Endothelial cell of hepatic sinusoid (primary cell): ENCODE data around the gene BACE1-AS.

Source experiments
- in situ Hi-C: cut with HindIII; loops from 2 replicates; pipeline ENCODE4 v1.10.0; 2017; ENCODE audit warnings: low sequenced_read_pairs

Gene BACE1-AS

DNA sequence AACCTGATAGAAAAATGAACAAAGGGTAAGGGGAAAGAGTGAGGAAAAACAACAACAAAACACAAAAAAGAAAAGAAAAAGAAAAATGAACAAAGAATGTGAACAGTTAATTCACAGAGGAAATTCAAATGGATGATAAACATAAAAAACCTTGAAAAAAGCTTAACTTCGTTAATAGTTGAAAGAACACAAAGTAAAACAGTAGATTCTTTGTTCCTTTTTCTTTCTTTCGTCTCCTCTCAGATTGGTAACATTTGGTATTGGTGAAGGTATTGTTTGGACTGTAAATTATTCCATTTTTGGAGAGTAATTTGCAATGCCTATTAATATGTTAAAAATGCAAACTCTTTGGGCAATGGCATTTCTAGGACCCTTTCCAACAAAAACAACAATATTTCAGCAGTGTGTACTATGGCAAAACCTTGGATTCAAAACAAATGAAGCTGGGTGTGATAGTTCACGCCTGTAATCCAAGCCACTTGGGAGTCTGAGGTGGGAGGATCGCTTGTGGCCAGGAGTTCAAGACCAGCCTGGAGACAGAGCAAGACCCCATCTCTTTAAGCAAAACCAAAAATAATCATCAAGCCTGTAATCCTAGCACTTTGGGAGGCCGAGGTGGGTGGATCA, 28.2 kb downstream of the BACE1-AS start:
- in situ Hi-C loops, result no loop called here

DNA sequence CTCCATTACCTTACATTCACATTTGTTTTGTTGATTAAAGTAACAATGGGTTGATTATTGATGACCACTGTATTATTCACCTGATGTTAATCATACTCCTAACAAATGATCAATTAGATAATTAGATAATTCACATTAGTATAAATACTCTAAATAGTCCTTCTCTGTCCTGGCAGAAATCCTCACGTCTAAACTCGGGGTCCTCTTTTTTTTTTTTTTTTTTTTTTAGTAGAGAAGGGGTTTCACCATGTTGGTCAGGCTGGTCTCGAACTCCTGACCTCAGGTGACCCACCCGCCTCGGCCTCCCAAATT, 36.1 kb downstream of the BACE1-AS start:
- in situ Hi-C loops, result loop anchor here (5.0 kb wide), 1 partner anchor 85 kb away; no protein-coding TSS in a partner anchor

DNA sequence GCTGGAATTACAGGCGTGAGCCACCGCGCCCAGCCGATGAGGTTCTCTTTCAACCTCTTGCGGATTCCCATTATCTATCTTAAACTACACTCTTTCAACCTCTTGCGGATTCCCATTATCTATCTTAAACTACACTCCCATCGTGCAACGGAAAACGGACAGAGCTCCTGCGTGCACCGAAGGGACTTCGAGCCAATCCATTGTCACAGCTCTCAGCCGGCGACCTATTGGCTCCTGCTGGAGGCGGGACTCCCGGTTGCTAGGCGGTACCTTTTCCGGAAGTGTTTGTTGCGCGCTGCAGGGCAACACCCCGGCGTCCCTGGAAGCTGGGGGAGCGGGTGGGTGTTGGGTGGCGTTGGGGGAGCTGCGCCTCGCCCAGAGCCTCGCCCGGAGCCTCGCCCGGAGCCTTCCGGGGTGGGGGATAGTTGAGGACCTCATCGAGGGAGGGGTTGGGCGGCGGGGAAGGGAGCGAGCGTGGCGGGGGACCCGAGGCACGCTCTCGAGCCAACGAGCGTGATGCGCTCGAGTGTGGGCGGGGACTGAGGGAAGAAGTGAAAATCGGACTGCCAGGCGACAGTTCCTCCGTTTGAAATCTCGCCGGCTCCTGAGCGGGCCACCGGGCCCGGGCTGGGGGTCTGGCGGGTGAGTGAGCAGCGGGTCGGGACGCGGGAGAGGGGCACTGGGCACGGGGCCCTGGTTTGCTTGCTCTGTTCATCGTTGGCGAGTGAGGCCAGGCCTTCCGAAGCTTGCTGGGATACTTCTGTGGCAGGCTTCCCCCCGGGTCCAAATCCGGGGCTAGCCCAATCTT, 36.6 kb downstream of the BACE1-AS start, which contains the start of gene CEP164:
TSS of gene CEP164 (plus strand) at position 288 of the 808 bp plus-strand sequence. CDS start 10,733 bp downstream, outside the sequence.
- in situ Hi-C loops, result loop anchor here (5.0 kb wide), 1 partner anchor 85 kb away; no protein-coding TSS in a partner anchor

DNA sequence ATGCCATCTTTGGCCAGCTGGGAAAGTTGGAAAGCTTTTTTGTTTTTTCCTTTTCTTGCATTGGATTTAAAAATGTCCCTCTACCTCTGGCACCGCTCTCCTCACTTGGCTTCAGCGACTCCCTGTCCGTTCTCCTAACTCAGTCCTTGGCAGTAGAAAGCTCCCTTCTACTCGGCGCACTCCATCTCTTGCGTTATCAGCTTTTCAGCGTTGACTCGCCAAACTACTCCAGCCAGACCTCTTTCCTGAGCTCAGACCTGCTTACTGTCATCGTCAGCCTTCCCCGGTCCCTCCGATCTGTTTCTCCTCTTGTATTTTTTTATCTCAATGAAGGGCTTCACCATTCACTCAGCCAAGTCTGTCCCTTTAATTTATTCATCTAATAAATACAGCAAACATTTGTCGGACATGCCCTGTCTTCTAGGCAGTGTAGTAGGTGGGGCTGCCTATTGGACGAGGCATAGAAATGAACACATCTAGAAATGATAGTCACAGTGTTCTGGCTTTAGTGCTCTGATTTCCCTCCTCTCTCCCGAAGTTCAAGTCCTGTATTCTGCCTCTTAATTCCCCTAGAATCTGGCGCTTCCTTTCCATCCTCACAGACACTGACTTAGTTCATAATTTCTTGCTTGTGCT, 37.3 kb downstream of the BACE1-AS start:
- in situ Hi-C loops, result loop anchor here (5.0 kb wide), 1 partner anchor 86 kb away; no protein-coding TSS in a partner anchor

DNA sequence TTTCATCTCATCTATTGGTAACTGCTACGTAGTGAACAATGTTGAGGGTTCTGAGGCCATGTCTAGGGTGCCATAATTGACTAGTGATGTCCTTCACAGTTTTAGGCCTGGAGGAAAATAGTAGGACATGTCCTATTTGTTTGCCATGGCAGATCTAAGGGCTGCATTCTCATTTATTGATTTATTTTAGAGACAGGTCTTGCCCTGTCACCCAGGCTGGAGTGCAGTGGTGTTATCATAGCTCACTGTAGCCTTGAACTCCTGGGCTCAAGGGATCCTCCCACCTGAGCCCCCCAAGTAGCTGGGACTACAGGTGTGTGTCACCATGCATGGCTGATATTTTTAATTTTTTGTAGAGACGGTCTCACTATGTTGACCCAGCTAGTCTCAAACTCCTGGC, 41.7 kb downstream of the BACE1-AS start:
- in situ Hi-C loops, result no loop called here

DNA sequence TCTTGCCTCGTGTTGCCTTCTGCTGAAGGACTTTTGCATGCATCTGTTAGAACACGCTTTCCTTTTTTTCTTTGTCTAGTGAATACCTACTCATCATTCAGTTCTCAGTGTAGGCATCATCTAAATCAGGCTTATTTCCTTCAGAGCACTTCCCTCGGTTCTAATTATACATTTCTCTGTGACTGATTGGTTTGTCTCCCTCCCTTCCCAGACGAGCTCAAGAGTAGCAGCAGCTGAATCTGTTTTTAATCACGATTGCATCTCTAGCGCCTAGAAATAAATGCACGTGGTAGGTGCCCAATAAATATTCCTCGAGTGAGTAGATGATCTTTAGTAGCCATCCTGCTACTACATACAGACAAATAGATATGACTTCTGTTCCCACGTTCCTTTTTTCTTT, 42.8 kb downstream of the BACE1-AS start:
- in situ Hi-C loops, result no loop called here

DNA sequence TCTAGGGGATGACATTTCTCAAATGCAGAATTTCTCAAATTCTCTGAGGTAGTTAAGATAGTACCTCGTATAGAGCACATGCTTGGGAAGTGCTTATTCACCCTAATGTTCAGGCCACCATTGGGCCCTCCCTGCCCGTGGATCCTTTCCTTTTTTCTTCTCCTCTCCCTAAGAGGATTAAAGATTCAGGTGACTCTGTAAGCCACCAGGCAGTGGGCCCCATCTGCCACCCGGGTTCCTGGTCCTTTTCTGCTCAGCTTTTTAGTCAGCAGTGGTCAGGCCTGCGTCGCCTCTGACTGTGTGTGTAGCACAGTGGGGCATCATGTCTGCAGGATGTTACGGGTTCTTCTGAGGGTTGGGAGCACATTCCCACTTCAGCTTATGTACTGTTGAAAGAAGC, 43.8 kb downstream of the BACE1-AS start:
- in situ Hi-C loops, result loop anchor here (5.0 kb wide), 1 partner anchor 107 kb away; no protein-coding TSS in a partner anchor

DNA sequence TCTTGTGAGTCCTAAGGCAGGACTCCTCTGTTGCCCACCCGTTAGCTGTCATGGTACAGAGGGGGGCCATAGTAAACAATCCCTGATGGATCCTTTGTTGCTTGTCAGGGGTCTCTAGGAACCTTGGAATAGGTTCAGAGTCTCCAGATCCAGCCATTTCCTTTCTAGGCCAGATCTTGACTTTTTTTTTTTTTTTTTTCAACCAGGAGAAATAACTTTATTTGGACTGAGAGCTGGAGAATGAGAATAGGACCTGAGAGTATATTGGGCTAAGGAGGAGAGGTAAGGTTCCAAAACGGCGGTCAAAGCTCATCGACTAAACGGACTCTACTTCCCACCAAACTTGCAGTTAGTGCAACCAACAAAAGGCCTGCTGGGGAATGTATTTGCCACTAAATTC, 44.3 kb downstream of the BACE1-AS start:
- in situ Hi-C loops, result loop anchor here (5.0 kb wide), 1 partner anchor 107 kb away; no protein-coding TSS in a partner anchor

DNA sequence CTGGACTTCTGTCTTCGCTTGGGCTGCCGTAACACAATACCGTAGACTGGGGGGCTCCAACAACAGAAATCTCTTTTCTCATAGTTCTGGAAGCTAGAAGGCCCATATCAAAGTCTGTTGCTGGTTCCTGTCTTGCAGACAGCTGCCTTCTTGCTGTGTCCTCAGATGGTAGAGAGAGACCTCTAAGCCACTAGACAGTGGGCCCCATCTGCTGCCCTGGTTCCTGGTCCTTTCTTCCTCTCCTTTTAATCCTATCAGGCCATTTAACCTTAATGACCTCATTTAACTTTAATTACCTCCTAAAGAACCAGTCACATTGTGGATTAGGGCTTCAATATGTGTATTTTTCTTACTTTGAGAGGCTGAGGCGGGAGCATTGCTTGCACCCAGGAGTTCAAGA, 45.9 kb downstream of the BACE1-AS start:
- in situ Hi-C loops, result loop anchor here (5.0 kb wide), 1 partner anchor 105 kb away; no protein-coding TSS in a partner anchor
